Stimulated activated CD4-positive, alpha-beta T cell treated with anti-CD3 and anti-CD28 coated beads, Interleukin-15, amount 100 ng/mL, for 48 hours (primary cell): ENCODE measurements around the gene ASCC1.
"Not testable (repeated sequence)": the region's sequence is repeated elsewhere in the genome, so short reads cannot be mapped to it uniquely, and the experiment has no call there.

Experiments used
- DNase-seq, 2 donors: peaks; one replicate each; pipeline ENCODE4 v3.0.0-alpha.2; 2020; ENCODE audit warnings: low read depth in 2 of 2

Gene ASCC1

DNA sequence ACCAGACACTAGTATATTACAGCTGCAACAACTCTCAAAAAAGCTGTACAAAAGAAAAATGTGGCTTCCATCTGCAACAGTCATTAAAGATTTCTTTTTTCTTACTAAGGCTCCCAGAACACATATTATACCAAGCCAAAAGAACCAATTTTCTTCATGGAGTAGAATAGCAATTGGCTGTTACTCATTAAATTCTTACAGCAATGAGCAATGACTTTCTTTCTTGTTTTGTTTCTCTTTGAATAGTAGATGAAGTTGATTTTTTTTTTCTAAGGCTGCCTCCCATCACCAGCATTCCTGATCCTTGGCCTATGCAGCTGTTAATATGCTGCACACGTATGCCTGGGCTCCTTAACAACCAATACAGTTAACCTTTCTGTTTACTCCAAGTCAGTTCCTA, 91.1 kb downstream of the ASCC1 start:
- no peak for DNase-seq

DNA sequence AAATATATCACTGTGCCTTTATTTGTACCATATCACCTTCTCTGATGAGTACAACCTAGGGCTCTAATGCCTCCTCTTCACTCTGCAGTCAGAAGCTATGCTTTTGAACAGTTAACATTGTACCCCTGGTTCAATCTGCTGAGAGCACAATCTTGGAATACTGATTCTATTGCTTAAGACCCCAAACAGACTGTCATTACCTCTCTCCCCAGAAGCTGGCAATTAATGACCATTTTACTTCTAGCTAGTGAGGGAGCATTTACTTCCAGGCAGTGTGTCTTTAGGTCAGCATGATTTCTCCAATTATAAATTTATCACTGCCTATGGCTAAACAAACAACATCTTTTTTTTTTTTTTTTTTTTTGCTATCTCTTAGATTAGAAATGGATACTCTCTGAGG, 91.7 kb downstream of the ASCC1 start:
- DNase-seq, result no peak

DNA sequence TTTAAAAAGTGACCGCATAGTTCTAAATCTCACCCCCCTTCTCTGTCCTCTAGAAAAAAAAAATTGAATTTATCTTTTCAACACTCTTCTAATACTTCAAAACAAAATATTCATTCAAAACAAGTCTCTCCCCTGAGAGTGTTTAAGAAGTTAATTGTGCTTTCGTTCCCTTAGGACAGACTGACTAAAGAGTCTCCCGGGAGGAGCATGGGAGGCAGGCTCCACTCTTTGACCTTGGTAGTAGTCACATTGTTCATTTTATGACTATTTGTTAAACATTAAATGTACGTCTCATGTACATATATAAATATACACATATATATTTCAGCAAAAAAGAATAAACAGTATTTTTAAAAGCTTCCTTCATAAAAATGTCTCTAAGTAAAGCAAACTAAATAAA, 92.5 kb downstream of the ASCC1 start:
- no peak for DNase-seq

DNA sequence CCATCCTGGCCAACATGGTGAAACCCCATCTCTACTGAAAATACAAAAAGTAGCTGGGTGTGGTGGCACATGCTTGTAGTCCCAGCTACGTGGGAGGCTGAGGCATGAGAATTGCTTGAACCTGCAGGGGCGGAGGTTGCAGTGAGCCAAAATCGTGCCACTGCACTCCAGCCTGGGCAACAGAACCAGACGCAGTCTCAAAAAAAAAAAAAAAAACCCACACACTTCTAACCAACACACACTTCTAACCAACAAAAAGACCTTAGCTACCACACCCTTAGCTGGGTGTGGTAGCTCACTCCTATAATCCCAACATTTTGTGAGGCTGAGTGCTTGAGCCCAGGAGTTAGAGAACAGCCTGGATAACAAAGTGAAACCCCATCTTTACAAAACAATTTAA, 93.9 kb downstream of the ASCC1 start:
- DNase-seq, result no peak

DNA sequence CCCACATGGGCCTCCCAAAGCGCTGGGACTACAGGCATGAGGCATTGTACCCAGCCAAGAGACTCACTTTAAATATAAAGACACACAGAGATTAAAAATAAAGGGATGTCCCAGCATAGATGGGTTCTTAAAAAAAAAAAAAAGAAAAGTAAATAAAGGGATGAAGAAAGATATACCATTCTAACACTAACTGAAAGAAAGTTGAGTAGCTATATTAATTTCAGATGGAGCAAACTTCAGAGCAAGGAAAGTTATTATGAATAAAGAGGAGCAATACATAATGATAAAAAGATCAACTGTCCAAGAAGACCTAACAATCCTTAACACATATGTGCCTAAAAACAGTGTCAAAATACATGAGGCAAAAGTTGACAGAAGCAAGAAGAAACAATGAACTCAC, 94.7 kb downstream of the ASCC1 start:
- DNase-seq, result no peak

DNA sequence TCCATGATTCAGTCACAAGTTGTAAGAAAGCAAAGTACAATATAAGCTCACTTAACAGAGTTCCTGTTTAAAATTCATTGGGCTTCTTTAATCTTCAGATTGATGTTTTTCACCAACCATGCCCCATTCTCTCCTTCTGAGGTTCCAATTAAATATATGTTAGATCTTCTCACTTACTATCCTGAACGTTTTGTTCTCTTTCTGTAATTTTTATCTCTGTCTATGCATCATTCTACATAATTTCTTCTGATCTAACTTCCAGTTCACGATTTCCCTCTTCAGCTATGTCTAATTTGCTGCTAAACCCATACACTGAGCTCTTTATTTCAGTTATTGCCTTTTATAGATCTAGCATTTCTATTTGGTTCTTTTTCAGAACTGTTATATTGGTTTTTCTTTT, 99.7 kb downstream of the ASCC1 start:
- DNase-seq, result no peak

DNA sequence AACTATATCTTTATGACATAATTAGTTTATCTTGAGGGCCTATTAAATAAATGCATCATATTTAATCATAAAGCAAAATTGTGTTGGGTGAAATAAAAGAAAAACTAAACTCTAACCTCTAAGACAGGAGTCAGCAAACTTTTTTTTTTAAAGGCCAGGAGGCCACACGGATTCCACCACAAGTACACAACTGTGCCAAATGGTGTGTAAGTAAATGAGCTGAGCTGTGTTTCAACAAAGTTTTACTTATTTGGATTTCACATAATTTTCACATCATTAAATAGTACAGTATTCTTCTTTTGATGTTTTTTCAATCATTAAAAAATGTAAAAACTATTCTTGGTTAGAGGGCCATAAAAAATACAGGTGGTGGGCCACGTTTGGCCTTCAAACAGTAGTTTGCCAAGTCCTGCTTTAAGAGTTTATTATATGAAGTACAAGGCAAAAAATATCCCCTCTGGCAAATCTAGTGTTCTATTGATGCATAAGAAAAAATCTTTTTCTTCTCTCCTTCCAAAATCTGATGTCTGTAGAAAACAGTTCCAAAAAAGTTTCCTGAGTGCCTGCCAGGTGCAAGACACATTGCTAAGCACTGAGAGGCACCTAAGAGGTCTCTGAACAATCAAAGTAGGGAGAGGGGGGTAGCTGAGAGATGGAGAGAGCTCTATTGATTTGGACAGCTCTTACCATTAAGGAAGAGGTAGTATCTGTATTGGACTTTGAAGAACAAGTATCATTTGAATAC, 101.2 kb downstream of the ASCC1 start:
- DNase-seq, result no peak

DNA sequence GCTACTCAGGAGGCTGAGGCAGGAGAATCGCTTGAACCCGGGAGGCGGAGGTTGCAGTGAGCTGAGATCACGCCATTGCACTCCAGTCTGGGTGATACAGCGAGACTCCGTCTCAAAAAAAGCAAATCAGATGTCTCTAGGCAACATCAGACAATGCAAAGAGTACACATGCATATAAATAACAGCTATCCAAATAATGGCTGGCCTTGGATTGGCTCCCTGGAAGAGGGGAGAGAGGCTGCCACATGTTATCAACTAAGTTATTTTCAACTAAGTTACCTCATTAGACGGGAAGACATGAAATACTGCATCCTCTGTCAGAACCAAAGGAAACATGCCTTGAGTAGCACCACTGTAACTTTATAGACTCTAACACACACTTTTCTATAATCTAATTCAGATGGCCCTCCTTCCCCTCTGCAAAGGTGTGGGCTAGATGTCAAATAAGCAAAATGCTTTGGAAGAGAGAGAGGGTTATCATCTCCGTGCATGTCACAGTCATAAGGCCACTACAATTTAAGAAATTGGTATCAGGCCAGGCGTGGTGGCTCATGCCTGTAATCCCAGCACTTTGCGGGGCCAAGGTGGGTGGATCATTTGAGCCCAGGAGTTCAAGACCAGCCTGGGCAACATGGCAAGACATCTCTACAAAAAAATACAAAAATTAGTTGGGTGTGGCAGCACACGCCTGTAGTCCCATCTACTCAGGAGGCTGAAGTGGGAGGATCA, 105.2 kb downstream of the ASCC1 start:
- DNase-seq, result no peak

DNA sequence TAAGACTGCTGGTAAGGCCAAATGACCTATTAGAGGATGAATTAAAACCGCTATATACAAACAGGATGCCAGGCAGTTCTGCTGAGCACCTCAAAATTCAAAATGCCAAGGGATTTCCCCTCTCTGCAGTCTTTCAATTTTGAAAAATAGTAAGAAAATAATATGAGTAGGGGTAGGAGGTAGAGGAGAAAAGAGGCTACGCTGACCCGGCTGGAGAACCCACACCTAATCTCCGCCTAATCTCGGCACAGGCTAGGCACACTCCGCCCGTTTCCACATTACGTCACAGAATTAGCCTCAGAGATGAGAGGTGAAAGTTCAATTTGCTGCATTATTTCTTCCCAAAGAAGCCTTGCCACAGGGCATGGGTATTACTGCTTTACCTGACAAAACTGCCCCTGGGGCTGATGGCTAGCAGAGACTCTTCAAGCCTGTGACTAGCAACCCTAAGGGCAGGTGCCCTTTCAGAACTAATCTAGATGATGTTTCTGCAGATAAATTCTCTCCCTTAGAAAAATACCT, 106.4 kb downstream of the ASCC1 start:
- no peak for DNase-seq

DNA sequence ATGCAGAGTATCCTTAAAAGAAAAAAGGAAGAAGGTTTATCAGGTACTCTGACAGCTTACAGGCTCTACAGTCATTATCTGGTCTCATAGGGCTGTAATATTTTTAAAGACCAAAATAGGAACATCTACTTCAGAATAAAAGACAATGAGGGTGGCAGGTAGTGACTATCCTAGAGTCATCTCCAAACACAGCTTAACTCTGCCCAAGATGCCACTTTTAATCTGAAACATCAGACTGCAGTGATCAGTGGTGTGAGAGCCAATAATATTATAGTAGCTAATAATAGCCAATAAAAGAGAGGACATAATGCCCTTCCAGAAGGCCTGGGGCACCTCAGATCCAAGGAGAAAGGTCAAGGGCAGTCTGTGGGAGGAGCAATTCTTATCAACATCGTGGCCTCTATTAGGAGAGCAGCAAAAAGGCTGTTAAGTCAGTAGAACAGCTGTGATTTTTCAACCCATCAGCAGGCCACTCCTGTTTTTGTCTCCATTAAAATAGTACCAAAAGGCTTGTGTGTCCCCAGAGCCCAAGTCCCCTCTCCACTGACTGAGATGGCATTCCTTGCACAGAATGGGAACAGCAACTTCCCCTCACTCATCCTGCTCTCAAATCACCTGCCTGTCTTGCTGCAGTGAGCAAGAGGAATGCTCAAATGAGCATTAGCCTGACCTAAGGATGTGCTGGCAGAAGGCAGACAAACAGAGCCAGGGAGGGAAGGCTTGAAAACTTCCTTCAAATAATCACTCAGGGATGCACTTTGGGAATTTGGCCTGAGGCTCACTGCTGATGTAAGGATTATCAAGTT, 107.0 kb downstream of the ASCC1 start:
- no peak for DNase-seq

DNA sequence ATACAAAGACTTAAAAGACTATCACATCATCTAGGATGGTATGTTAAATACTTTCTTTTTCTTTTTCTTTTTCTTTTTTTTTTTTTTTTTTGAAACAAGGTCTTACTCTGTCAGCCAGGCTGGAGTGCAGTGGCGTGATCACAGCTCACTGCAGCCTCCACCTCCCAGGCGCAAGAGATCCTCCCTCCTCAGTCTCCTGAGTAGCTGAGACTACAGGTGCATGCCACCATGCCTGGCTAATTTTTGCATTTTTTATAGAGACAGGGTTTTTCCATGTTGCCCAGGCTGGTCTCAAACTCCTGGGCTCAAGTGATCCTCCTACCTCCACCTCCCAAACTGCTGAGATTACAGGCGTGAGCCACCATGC, 108.1 kb downstream of the ASCC1 start:
- DNase-seq, result not testable (repeated sequence)

DNA sequence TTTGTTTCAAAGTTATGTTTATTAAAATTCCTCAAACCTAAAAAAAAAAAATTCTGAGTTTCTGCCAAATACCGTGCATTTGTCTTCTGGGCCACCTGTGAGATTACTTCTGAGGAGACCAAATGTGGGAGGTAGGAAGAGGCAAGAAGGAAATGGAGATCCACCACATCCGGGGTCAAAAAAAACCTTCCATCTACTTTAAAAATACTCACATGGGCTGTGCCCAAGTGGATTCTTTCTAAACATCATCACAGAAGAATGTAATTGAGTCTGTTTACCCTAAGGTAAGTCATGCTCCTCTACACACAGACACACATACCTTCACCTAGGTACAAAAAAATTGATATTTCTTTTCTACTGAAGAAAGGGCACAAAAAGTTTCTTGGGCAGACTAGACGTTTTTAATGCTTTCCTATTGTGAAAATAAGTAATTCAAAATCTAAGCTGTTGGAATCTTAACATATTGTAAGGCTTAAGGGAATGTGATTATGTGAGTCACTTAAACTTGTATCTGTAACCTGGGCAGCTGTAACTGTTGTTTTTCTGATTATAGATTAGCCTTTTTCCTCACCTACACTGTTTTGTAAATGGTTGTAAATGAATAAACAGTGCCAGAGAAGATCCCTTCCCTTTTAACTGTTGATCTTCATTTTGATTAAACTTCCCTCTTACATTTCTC, 108.6 kb downstream of the ASCC1 start:
- DNase-seq, result no peak

DNA sequence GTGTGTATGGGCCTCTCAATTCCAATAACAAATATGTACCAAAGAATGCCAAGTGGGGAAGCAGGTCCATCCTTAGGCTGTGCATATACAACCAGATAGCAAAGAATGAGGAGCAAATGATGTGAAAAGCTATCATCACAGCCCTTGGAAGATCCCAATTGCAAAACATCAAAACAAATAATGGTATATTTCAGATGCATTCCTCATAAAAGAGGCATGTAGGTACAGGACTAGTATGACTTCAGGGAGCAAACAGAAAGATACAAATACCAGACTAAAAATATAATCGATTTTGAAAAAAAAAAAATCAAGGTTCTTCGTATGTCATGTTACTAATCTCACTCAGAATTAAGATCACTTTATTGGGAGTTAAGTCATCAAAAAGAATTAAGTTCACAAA, 109.2 kb downstream of the ASCC1 start:
- DNase-seq, result no peak

DNA sequence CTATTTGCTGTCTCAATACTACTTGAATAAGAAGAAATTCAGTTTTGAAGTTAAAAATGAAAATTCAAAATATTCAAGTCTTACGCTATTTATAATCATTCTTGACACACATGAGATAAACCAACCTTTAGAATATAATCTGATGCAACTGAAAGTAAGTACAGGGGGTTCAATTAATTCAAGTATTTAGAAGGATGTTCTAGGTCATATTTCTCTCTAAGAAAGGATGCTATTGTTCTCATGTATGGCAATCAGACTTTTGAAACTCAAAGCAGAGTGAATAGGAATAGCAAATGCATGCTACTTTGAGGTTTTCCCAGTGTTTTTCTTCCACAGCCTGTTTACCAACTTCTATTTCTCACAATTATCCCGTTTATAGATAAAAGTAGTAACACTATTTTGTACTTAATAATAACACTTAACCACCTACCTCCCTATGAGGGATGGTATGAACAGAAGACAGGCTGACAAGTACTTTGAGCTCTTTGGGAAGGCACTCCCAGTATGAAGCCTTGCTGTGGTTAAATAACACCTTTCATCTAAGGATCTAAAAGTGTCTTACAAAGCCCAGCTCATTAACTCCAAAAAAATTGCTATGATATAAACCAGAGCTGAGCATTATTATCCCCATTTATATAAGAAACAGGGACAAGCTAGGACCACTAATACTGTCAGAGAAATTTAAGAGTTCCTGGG, 109.8 kb downstream of the ASCC1 start:
- no peak for DNase-seq

DNA sequence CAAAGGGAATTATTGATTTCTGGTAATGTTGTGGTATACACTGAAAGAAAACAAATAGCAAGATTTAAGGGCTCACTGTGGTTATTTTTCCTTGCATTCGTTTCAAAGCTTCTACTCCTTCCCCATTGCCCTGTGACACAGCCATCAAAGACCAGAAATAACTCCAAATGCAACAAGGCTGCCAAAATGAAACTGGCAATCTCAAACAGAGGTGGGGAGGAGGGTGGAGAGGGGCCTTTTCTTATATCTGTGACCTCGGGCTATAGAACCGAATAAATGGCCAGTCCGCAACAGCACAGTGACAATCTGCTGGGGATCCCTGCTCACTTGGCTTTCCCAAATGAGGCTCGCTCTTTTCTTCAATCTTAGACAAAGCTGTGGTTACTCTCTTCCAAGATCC, 110.4 kb downstream of the ASCC1 start:
- DNase-seq, result no peak

DNA sequence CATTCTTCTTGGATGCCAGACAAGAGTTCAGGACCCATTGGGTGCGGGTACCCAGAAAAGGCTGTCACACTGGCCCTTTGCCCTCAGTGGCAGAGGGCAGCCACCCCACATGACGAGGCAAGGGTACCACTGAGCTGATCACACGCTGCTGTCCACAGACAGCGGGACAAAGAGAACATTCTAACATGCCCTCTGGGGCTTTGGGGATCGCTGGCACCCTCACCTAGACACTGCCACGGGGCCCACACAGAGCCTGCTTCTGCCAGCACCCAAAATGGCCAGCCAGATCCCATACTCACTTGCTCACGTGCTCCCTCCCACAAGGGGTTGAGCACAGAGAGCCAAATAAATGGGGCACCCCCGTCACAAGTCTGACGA, 111.0 kb downstream of the ASCC1 start:
- DNase-seq, result no peak

DNA sequence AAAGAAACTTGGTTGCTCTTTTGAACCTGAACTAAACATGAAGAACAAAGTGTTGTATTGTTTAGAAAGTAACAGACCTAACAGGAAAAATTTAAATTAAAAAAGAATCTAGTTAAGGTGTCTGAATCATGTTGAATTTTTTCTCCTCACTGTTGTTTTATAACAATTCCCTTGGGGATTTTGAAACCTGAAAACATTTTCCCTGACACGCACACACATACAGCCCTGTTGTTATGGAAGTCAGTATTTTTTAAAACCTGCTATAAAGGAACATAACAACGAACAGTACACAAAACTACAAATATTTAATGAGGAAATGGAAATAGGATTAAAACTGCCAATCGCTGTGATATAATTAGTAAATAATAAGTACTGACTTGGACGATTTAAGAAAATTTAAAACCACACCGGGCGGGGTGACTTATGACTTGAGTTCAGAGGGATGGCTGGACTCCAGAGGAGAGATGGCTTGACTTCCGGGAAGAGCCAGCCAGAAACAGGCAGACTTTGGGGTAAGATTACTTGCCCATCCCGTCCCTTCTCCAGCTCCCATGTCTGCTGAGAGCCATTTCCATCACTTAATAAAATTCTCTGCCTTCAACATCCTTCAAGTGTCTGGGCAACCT, 111.5 kb downstream of the ASCC1 start:
- DNase-seq, result no peak

DNA sequence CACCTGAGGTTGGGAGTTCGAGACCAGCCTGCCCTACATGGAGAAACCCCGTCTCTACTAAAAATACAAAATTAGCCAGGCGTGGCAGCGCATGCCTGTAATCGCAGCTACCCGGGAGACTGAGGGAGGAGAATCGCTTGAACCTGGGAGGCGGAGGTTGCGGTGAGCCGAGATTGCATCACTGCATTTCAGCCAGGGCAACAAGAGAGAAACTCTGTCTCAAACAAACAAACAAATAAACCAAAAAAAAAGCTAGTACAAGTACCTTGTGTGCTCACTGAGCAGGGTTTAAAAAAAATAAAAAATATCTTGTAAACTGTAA, 116.5 kb downstream of the ASCC1 start:
- no peak for DNase-seq

DNA sequence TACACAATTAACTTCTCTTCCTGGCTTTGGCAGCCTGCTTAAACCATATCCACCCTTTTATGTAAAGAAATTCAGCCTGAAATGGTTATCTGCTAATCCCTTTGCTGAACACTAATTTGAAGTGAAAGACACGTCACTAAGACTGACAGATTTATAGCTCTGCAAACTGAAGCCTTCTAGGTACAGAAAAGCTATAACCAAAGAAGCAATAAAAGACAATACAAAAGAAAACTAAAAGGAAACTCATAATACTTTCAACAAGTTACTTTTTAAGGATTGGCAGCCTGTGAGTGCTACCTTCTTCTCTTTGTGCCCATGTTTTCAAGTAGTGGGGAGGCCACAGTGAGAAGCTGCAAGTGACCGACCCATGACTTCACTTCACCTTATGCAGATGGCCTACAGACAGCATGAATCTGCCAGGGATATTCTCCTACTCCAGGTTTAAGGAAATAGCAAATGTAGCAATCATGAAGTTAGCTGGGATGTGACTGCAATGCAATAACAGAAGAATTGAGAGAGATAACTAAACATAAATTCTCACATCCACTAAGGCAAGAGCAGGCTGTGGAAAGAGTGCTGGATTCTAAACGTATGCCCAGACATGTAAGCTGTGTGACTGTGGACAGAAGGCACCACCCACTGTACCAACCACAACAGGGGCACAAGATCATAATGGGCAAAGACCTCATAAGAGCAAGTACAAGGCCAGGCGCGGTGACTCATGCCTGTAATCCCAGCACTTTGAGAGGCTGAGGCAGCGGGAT, 117.1 kb downstream of the ASCC1 start:
- no peak for DNase-seq

DNA sequence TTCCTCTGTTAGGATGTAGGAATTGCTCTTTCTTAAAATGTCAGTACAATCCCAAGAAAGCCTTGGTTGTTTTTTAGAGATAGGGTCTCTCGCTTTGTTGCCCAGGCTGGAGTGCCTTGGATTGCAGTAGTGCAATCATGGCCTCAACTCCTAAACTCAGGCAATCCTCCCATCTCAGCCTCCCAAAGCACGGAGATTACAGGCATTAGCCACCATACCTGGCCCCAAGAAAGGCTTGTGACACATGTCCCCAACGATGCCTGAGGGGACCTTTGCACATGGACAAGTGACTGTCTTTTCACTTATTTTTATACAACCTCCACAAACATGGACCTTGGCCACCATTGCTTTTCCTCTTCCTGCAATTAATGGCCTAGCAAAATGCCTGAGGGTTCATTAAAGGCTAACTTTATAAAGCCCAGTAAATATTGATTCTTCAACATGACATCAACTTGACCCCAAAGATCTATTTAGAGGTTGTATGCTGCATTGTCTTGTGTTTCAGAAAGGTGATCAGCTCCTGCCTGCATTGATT, 117.7 kb downstream of the ASCC1 start:
- no peak for DNase-seq
